MCF 10A (cell line): ENCODE results near the gene NPC1L1. TPM values are rescaled to one million over a fixed set of nuclear protein-coding genes. Genes with fewer than 3 reads are reported as not detected.

ENCODE experiments used
- BruUV-seq: library from RNA; stranded (reverse); fragments of 400-500 nt; replicated peaks from 2 replicates; lab custom pipeline; 2021; lab: Mats Ljungman, UMichigan
- CTCF ChIA-PET: fragments of 300-600 bp; sonication (Branson Sonifier 250); formaldehyde crosslinking; extraction: SDS; loops from one replicate; lab custom pipeline; 2021; ENCODE audit warnings: antibody characterized with exemption, inconsistent platforms; lab: Yijun Ruan, JAX
- POLR2A ChIA-PET: fragments of 300-600, 350-650 bp; sonication (Branson Sonifier 250); formaldehyde crosslinking; extraction: SDS; loops from one replicate; lab custom pipeline; 2020; ENCODE audit warnings: antibody characterized with exemption, inconsistent platforms; lab: Yijun Ruan, JAX
- DNase-seq: peaks from one replicate; pipeline ENCODE4 v3.0.0-alpha.2; 2018; ENCODE audit not compliant: unreplicated experiment
- H3K27ac Mint-ChIP-seq: one replicate; pipeline ENCODE4 v1.8.0; 2022; ENCODE audit warnings: mild to moderate bottlenecking, low read depth, mixed read lengths; ENCODE audit not compliant: unreplicated experiment
- H3K27me3 Mint-ChIP-seq: one replicate; pipeline ENCODE4 v1.8.0; 2022; ENCODE audit warnings: mixed read lengths; ENCODE audit not compliant: insufficient read depth, unreplicated experiment
- H3K36me3 Mint-ChIP-seq: one replicate; pipeline ENCODE4 v1.8.0; 2022; ENCODE audit warnings: mild to moderate bottlenecking, moderate library complexity, mixed read lengths; ENCODE audit not compliant: insufficient read depth, unreplicated experiment
- H3K4me1 Mint-ChIP-seq: one replicate; pipeline ENCODE4 v1.8.0; 2022; ENCODE audit warnings: mixed read lengths; ENCODE audit not compliant: insufficient read depth, unreplicated experiment
- H3K4me3 Mint-ChIP-seq: one replicate; pipeline ENCODE4 v1.8.0; 2022; ENCODE audit warnings: mild to moderate bottlenecking, moderate library complexity, mixed read lengths; ENCODE audit not compliant: unreplicated experiment
- H3K9me3 Mint-ChIP-seq: one replicate; pipeline ENCODE4 v1.8.0; 2022; ENCODE audit warnings: mixed read lengths; ENCODE audit not compliant: unreplicated experiment
- intact Hi-C: fragments of 100-400 bp; cut with micrococcal nuclease; formaldehyde crosslinking; loops from 2 replicates; pipeline ENCODE4 v1.14.1; 2022
- total RNA-seq: library from RNA; stranded (reverse); gene quantifications from 2 replicates; pipeline ENCODE4 v1.2.3, GENCODE V29; 2022
- TF ChIP-seq, protein P1 (sequence below): fragments of 200-600 bp; IDR thresholded peaks from one replicate; pipeline ENCODE4 v1.8.0; 2022; ENCODE audit warnings: antibody characterized with exemption, mild to moderate bottlenecking; ENCODE audit not compliant: unreplicated experiment

Gene NPC1L1
- total RNA-seq, 1 experiment from 2014 or later, result 0.07 TPM

GRCh38 chr7:44471850-44472249 lies 69.3 kb downstream of the NPC1L1 start:
- TF ChIP-seq, protein P1, sequence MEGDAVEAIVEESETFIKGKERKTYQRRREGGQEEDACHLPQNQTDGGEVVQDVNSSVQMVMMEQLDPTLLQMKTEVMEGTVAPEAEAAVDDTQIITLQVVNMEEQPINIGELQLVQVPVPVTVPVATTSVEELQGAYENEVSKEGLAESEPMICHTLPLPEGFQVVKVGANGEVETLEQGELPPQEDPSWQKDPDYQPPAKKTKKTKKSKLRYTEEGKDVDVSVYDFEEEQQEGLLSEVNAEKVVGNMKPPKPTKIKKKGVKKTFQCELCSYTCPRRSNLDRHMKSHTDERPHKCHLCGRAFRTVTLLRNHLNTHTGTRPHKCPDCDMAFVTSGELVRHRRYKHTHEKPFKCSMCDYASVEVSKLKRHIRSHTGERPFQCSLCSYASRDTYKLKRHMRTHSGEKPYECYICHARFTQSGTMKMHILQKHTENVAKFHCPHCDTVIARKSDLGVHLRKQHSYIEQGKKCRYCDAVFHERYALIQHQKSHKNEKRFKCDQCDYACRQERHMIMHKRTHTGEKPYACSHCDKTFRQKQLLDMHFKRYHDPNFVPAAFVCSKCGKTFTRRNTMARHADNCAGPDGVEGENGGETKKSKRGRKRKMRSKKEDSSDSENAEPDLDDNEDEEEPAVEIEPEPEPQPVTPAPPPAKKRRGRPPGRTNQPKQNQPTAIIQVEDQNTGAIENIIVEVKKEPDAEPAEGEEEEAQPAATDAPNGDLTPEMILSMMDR, result no peak
- Mint-ChIP-seq H3K27me3 (no peaks in the 10 kb centered on the region), H3K9me3 (no peaks in the 10 kb centered on the region), H3K4me1 (peaks cover 28% of the 10 kb centered on the region), H3K4me3 (no peak overlapping the region), H3K36me3 (peaks cover 89% of the 10 kb centered on the region), H3K27ac (peak overlapping the region; percentile 75)
- ChIA-PET CTCF (interaction anchor here (4.5 kb wide), 1 partner anchor 230 kb away, joined by 46 read pairs; no protein-coding TSS in a partner anchor), POLR2A (interaction anchor here (1.3 kb wide), 1 partner anchor 20 kb away, joined by 3 read pairs; no protein-coding TSS in a partner anchor)
- intact Hi-C loops, result no loop called here
- BruUV-seq, result no TSS peak
- DNase-seq, result no peak

GRCh38 chr7:44471436-44471835 lies 69.7 kb downstream of the NPC1L1 start:
- Mint-ChIP-seq H3K27me3 (no peaks in the 10 kb centered on the region), H3K27ac (peak overlapping the region; percentile 75), H3K9me3 (no peaks in the 10 kb centered on the region), H3K4me3 (no peak overlapping the region), H3K36me3 (peaks cover 91% of the 10 kb centered on the region), H3K4me1 (peaks cover 28% of the 10 kb centered on the region)
- ChIA-PET POLR2A (interaction anchor here (1.3 kb wide), 1 partner anchor 20 kb away, joined by 3 read pairs; no protein-coding TSS in a partner anchor), CTCF (no interaction called here)
- DNase-seq, result no peak
- TF ChIP-seq, protein P1, result no peak
- intact Hi-C loops, result no loop called here
- BruUV-seq, result no TSS peak

DNA sequence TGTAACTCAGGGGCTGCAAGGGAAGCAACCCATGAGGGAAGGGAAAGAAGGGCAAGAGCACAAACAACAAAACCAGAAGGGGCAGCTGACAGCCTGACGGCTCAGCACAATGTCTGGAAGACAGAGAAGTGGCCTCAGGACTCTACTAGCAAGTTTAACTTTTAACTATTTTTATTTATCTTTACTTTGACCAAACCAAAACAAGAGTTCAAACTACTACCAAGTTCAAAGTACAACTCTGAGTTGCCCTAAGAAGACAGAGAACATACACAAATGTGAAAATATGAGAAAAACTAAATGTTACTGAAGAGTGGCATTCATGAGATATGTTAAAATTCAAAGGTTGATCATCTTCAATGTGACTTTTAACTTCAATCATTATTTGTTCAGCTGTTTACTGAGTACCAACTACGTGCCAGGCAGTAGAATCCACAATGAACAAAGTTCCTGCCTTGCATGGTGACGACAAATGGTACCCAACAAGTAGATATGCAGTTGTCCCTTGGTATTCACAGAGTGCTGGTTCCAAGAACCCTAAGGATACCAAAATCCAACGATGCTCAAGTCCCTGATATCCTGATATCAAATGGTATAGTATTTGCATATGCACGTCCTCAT lies 70.4 kb downstream of the NPC1L1 start:
- ChIA-PET POLR2A (interaction anchor here (1.0 to 1.3 kb wide), 3 partner anchors 19 to 112 kb away, joined by 3 to 5 read pairs (median 4); partner anchors contain the start of gene NUDCD3), CTCF (interaction anchor here (0.9 to 1.5 kb wide), 2 partner anchors 9 to 230 kb away, joined by 4 to 5 read pairs; no protein-coding TSS in a partner anchor)
- H3K9me3 Mint-ChIP-seq, result no peaks in the 10 kb centered on the region
- TF ChIP-seq, protein P1, result no peak
- H3K4me1 Mint-ChIP-seq, result peaks cover 27% of the 10 kb centered on the region
- DNase-seq, result no peak
- H3K27ac Mint-ChIP-seq, result no peak overlapping the region
- intact Hi-C loops, result no loop called here
- no peak overlapping the region for H3K4me3 Mint-ChIP-seq
- H3K27me3 Mint-ChIP-seq, result no peaks in the 10 kb centered on the region
- BruUV-seq, result no TSS peak
- peaks cover 90% of the 10 kb centered on the region for H3K36me3 Mint-ChIP-seq

GRCh38 chr7:44470135-44470479 lies 71.0 kb downstream of the NPC1L1 start:
- H3K9me3 Mint-ChIP-seq, result no peaks in the 10 kb centered on the region
- ChIA-PET CTCF (interaction anchor here (0.9 to 1.5 kb wide), 2 partner anchors 10 to 229 kb away, joined by 4 to 5 read pairs; no protein-coding TSS in a partner anchor), POLR2A (interaction anchor here (0.9 to 1.0 kb wide), 3 partner anchors 17 to 113 kb away, joined by 3 to 5 read pairs (median 4); partner anchors contain the start of gene NUDCD3)
- peaks cover 90% of the 10 kb centered on the region for H3K36me3 Mint-ChIP-seq
- no peaks in the 10 kb centered on the region for H3K27me3 Mint-ChIP-seq
- no peak overlapping the region for H3K27ac Mint-ChIP-seq
- intact Hi-C loops, result no loop called here
- TF ChIP-seq, protein P1, result no peak
- no TSS peak for BruUV-seq
- peaks cover 21% of the 10 kb centered on the region for H3K4me1 Mint-ChIP-seq
- H3K4me3 Mint-ChIP-seq, result no peak overlapping the region
- no peak for DNase-seq
